ENCODE data around the gene ZNF667. TPM values are rescaled to one million over a fixed set of nuclear protein-coding genes. Genes with fewer than 3 reads are reported as not detected.
A peak's percentile ranks its signal among the peaks of the same experiment; 100 is the strongest.

The ZNF667 gene
- total RNA-seq (2014; rRNA removed; shearing (Covaris generic)) = 1.4 and 8.1 TPM in 2 replicates

DNA sequence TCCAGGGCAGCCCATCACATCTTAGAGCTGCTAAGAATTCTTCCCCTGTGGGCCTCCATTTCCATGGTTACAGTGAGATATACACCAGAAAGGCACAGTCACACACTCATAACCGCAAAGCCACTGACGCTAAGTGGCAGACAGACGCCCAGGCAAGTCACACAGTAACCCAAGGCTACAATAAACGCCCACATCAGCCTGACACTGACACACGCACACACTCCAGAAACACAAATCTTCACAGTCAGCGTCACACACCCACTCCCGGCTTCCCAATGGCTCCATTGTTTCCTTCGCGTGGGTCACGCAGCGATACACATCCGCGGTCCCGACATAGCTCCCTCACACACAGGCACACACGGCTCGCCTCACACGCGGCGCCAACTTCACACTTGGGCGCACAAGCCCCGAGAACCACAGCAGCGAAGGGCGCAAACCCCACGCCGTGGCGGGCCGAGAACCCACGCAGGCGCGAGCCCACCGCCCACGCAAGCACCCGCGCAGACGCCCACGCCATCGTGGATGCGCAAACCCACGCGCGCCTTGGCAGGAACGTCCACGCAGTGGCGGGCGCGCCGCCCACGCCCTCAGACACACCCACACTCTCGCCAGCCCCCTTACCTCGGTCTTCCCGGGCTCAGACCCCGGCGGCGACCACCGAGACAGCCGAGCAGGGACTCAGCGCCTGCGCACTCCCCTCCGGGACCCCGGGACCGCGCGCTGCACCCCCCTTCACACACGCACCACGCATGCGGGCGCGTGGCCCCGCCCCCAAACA lies at the start of gene ZNF667:
Gene ZNF667, minus strand, starts transcription at position 695 of the 778 bp plus-strand sequence. CDS start 14,975 bp downstream, outside the sequence.
- DNase-seq (ENCODE audit: low read depth) = peak; percentile 53

DNA sequence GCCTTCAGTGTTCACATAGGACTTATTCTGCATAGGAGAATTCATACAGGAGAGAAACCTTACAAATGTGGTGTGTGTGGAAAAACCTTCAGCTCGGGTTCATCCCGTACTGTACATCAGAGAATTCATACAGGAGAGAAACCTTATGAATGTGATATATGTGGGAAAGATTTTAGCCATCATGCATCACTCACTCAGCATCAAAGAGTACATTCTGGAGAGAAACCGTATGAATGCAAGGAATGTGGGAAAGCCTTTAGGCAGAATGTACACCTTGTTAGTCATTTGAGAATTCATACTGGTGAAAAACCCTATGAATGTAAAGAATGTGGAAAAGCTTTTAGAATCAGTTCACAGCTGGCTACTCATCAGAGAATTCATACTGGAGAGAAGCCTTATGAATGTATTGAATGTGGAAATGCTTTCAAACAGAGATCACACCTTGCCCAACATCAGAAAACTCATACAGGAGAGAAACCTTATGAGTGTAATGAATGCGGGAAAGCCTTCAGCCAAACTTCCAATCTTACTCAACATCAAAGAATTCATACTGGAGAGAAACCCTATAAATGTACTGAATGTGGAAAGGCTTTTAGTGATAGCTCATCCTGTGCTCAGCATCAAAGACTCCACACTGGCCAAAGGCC lies 48.2 kb upstream of the ZNF667 start:
- DNase-seq (ENCODE audit: low read depth) = no peak

DNA sequence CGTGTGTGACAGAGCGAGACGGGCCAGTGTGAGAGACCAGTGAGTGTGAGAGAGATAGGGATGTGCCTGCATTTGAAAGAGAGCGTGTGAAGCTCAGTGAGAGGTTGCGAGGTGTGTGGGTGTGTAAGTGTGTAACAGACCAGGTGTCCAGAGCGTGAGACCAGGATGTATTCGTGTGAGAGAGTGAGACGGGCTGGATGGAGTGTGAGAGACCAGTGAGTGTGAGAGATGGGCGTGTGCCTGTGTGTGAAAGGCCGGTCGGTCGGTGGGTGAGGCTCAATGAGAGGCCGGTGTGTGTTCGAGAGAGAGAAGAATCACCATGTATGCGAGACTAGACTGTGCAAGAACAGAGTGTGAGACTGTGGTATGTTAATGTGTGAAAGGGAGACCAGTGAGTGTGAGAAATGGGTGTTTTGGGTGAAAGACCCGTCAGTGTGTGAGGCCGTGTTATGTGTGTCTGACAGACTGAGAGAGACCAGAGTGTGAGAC lies 31.2 kb upstream of the ZNF667 start:
- DNase-seq (ENCODE audit: low read depth) = no peak

DNA sequence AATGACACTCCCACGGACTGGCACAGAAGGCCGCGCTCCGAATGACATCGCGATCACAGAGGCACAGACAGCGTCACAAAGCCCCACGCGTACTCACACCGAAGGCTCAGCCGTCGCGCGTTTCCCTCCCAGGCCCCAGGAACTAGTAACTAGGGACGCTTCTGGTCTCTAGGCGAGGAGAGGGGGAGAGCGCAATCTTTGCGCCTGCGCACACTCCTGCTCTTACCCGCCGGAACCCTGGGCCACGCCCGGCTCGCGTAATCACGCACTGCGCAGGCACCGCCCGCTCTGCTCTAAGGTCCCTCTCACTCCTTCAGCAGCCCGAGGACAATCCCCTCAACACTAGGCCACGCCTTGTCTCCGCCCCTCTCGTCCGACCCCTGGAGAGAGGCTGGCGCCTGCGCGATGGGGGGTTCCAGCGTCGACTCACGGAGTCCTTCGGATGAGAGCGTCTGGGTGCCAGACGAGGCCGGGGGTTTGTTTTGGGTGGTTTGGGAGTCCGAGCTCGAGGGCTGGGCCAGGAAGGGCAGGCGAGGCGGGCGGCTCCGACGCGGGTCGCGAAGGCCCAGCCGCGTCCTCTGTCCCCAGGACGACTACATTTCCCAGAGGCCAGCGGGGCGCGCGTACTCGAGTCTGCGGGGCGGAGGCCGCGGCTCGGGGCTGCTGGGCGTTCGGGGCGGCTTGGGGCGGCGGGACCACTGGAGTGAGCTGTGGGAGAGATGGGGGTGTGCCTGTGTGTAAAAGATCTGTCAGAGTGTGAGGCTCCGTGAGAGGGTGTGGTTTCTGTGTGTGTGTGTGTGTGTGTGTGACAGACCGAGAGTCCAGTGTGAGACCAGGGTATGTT lies 30.5 kb upstream of the ZNF667 start, which contains the start of gene ZNF471:
Gene ZNF471, plus strand, starts transcription at position 410 of the 844 bp plus-strand sequence. CDS start 3,717 bp downstream, outside the sequence.
- DNase-seq (ENCODE audit: low read depth) = peak; percentile 98

DNA sequence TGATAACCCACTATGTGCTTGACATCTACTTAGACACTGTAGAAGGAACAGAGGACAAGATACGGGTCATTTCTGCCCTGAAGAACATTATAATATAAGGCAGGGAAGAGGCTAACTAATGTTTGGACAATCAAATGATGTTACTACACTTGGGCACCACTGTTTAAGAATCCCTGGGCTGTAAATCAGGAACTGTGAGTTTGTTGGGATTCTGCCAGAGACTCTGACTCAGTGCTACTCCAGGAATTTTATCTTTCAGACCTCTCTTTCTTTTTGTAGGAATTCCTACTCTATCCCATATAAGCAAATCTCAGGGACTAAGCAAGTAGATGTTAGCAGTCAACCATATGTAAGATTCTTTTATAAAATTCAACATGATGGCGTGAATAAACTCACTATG lies 27.4 kb upstream of the ZNF667 start:
- no peak for DNase-seq (ENCODE audit: low read depth)

DNA sequence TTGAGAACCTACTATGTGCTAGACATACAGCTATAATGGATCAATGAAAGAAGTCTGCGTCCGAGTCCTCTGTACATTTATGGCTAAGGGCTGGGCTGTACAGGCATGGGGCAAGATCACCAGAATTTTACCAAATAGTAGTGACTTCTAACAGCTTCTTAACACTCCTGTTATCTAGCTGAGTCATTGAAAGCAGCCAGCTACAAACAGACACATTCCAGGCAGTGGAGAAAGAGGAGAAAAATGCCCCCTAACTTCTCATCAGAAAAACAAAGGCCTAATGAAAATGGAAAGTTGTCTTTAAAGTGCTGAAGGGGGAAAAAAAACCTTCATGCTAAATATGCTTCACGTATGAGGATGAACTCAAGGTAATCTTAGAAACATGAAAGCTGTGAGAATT lies 14.3 kb upstream of the ZNF667 start:
- DNase-seq (ENCODE audit: low read depth) = no peak

DNA sequence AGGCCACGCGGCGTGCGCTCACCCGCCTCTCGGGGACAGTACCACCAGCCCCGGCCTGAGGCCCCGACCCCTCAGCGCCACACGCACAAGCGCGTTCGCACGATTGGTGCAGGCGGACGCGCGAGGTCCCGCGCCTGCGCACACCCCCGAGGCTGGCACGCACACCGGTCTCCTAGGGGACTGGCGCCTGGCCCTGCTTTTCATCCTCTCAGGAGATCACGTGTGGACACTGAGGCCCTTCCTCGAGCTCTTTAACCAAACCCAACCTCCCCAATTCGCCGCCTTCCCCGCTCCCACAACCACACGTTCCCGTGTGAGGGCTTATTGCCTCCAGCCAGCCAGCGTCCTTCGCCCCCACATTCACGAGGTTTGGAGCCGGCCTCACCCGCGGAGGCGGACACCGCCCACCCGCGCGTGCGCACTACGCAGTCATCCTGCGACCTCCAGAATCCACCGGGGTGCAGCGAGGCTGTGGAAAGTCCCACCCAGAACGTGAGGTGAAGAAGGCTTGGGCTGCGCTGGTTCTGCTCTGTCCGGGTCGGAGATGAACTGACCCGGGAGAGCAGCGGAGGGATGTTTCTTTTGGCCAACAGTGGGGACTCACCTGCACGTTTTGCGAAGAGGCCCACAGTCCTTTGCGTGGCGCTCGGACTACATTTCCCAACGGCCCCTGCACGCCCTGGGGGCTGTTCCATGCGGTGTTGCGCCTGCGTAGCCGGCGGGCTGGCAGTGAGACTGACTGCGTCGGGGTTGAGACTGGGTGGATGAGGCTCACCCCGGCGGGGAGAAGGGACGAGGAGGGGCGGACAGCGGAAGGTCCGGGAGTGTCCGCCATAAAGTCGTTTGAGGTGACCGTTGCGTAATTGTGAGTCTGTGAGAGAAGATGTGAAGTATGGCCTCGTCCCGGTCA lies 539 bp upstream of the ZNF667 start:
- peak; percentile 93 for DNase-seq (ENCODE audit: low read depth)

DNA sequence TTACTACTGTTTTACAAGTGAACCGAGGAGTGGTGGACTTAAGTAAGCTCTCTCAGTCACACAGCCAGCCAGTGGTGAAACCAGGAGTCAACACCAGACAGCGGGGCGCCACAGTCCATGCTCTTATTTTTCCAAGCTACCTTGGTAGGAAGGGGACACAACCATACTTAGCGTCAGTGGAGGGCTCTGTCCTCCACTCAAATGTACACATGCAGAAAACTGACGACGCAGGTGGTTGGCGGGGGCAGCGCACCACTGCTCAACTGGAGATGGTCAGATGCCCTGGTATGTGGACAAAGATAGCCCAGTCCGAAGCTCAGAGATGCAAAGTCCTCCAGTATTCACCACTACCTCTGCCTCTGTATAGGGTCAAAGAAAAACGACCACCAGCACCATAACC lies 1.1 kb downstream of the ZNF667 start:
- DNase-seq (ENCODE audit: low read depth) = no peak

DNA sequence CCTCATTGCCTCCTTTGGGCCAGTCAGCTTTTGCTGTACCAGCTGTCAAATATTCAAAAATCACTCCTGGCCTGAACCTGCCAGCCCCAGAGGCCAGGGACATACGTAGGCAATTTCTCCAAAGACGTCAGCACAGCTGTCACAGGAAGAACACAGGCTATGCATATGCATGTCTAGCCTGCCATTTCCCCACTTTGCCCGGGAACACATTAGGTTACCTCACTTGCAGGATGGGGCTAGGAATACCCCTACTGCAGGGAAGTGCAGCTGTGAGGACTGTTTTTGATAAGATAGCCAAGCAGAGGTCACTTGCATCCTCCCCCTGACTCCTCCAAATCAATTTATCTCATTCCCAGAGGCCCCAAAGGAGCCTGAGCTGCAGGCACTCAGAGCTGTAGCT lies 2.8 kb downstream of the ZNF667 start:
- no peak for DNase-seq (ENCODE audit: low read depth)

DNA sequence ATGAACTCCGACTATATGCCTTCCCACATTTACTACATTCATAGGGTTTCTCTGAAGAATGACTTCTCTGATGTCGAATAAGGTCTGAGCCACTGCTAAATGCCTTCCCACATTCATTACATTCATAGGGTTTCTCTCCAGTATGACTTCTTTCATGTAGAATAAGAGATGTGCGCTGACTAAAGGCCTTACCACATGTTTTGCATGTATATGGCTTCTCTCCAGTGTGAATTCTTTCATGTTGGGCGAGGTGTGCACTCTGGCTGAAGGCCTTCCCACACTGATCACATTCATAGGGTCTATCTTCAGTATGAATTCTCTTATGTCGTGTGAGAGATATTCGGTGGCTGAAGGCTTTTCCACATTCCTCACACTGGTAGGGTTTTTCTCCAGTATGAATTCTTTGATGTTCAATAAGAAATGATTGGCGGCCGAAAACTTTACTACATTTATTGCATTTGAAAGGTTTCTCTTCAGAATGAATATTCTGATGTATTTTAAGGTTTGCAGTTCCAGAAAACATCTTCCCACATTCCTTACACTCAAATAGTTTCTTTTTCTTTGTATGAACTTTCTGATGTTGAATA lies 35.8 kb downstream of the ZNF667 start:
- no peak for DNase-seq (ENCODE audit: low read depth)

DNA sequence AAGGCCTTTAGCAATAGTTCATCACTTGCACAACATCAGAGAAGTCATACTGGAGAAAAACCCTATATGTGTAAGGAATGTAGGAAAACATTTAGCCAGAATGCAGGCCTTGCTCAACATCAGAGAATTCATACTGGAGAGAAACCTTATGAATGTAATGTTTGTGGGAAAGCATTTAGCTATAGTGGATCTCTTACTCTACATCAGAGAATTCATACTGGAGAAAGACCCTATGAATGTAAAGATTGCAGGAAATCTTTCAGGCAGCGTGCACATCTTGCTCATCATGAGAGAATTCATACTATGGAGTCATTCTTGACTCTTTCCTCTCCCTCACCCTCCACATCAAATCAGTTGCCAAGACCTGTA lies 53.2 kb downstream of the ZNF667 start:
- no peak for DNase-seq (ENCODE audit: low read depth)

DNA sequence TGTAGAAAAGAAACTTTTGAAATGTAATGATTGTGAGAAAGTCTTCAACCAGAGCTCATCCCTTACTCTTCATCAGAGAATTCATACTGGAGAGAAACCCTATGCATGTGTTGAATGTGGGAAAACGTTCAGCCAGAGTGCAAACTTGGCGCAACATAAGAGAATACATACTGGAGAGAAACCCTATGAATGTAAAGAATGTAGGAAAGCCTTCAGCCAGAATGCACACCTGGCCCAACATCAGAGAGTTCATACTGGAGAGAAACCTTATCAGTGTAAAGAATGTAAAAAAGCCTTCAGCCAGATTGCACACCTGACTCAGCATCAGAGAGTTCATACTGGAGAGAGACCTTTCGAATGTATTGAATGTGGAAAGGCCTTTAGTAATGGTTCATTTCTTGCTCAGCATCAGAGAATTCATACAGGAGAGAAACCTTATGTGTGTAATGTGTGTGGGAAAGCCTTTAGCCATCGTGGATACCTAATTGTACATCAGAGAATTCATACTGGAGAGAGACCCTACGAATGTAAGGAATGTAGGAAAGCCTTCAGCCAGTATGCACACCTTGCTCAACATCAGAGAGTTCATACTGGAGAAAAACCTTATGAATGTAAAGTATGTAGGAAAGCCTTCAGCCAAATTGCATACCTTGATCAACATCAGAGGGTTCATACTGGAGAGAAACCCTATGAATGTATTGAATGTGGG lies 53.7 kb downstream of the ZNF667 start:
- DNase-seq (ENCODE audit: low read depth) = no peak

DNA sequence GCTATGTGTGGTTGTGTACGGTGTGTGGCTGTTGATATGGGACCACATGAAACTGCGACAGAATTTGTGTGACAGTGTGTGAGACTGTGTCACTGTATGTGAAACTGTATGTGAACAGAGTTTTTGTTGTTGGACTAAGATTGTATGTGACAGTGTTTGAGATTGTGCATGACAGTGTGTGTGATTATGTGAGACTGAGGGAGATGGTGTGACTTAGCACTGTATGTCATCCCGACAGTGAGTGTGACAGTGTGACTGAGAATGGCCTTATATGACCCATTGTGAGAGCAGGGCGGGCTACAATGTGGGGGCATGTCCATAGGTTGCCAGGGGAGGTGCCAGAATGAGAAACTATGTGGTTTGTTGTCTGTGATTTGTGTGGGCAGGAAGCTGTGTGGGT lies 72.1 kb downstream of the ZNF667 start:
- DNase-seq (ENCODE audit: low read depth) = no peak

DNA sequence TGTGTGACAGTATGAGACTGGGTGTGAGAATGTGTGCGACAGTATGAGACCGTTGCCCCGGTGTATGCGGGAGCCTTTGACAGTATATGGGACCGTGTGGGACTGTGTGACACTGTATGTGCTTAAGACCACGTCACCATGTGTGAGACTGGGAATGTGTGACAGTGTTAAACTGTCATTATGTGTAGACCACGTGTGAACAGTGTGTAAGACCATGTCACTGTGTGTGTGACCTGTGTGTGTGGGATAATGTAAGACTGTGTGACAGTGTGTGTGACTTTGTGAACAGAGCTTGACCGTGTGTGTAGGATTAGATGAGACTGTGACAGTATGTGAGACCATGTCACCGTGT lies 72.5 kb downstream of the ZNF667 start:
- no peak for DNase-seq (ENCODE audit: low read depth)

DNA sequence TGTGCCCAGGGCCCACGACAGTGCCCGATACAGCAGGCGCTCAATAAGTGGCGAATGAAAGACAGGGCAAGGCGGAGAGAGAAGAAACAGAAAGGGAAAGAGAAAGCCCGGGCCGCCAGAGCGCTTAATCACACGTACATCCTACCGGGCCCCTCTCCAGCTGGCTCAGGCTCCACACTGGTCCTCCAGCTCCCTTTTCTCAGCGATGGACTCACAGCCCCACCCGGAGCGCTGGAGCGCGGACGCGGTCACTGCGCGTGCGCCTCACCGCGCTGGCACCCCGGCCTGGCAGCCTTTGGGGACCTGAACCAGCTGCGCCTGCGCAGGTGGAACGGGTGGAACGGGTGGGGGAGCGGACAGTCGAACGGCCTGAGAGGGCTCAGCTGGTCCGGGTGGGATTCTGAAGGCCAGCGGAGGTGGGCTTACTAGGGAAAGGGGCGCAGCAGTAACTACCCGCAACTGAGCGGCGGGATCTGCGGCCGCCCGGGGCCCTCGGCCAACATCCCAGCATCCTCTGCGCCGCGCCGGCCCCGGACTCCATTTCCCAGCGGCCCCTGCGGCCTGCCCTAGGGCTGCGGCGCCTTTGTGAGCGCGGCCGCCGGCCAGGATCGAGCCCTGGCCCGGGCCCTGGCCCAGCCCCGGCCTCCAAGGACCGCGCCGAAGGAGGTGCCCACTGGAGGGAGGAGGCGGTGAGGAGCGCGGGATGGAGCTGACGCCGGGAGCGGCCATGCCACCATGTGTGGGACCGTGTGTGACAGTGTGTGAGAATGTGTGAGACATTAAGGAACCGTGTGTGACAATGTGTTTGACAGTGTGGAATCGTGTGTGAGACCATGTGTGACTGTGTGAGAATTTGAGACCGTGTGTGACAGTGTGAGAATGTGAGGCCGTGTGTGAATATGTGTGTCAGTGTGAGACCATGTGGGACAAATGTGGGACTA lies 73.1 kb downstream of the ZNF667 start, which contains the start of gene ZNF583:
Gene ZNF583, plus strand, starts transcription at position 569 of the 941 bp plus-strand sequence. CDS start 2,783 bp downstream, outside the sequence.
- peak; percentile 99 for DNase-seq (ENCODE audit: low read depth)

DNA sequence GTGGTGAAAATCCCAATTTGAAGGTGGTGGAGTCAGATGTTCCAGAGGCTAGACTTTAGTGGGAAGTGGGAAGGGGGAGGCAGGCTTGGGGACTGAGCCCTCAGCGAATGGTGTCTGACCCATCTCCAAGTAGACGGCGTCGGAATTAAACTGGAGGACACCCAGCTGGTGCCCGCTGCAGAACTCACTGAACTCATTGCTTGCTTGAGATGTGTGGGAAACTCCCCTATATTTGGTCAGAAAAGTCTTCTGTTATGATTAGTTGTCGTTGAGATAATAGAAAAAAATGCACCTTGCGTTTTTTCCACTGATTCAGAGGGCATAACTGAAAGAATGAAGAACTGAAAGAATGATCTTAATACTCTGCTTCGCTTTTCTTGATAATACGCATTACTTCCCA lies 73.9 kb downstream of the ZNF667 start:
- no peak for DNase-seq (ENCODE audit: low read depth)

DNA sequence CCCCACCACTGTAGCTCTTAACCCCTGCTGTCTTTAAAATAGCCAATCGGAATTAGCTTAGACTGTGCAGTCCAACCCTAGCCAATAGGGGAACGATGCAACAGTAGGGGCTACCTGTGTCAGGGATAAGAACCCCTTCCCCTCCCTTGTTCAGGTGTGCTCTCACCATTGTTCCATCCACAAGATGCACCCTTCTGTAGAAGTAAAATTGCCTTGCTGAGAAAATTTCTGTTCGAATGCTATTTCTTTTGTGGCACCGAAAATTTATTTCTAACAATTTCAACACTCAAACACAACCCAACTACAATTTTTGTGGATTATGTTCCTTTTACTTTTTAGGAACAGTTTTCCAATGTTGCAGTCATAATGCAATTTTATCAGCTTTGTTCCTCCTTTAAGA lies 76.7 kb downstream of the ZNF667 start:
- DNase-seq (ENCODE audit: low read depth) = no peak

DNA sequence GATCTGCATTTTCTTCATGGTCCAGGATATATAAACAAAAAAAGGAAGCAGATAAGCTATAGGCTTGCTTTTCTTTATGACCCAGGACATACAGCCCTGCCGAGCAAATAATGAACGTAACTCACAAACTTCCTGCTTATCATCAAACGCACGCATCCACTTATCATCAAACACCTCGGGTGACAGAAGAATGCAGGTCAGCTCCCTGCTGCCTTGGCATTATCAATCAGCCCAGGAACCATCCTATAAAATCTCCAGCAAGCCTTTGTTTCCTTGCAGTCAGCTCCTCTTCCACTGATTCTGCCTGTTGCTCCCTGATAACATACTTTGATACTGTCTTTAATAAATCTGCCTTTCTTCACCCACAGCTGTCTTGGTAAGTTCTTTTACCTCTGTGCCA lies 78.3 kb downstream of the ZNF667 start:
- DNase-seq (ENCODE audit: low read depth) = no peak

All from Daoy (cell line).